ENCODE data around the gene PAQR5. TPM values are rescaled to one million over a fixed set of nuclear protein-coding genes. Genes with fewer than 3 reads are reported as not detected.

Gene PAQR5
- total RNA-seq, 4 donors from 2014 or later: 4.2 to 16.4 (median 6.8) TPM

DNA sequence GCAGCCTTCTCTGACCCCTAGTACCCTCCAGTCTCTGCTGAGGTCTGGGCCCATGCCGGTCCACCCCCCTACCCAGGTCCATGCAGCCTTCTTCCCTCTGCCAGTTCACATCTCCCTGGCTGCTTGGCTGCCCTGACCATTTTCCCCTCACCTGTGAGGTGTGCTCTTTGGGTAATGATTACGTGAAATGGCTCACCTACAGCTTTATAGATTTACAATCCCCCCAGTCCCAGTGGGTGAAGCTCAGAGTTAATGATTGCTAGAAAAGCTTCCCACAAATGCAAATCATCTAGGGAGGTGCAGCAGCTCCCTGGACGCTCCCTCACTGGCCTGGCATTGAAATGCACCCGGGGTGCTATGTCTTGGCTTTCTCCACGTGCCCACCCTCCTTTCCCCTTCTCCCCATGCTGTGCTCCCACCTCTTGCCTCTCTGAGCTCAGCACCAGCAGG, 18.7 kb downstream of the PAQR5 start:
- no peak overlapping the region for H3K4me3 ChIP-seq (ENCODE audit: low read depth, poor library complexity, severe bottlenecking)
- TF ChIP-seq, protein P1, sequence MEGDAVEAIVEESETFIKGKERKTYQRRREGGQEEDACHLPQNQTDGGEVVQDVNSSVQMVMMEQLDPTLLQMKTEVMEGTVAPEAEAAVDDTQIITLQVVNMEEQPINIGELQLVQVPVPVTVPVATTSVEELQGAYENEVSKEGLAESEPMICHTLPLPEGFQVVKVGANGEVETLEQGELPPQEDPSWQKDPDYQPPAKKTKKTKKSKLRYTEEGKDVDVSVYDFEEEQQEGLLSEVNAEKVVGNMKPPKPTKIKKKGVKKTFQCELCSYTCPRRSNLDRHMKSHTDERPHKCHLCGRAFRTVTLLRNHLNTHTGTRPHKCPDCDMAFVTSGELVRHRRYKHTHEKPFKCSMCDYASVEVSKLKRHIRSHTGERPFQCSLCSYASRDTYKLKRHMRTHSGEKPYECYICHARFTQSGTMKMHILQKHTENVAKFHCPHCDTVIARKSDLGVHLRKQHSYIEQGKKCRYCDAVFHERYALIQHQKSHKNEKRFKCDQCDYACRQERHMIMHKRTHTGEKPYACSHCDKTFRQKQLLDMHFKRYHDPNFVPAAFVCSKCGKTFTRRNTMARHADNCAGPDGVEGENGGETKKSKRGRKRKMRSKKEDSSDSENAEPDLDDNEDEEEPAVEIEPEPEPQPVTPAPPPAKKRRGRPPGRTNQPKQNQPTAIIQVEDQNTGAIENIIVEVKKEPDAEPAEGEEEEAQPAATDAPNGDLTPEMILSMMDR (IDR thresholded peaks at IDR 0.05): no peak
- TF ChIP-seq POLR2A (IDR thresholded peaks at IDR 0.05): no peak
- intact Hi-C loops (cut with DNase I; ENCODE audit: low total_unique reads): no loop called here
- WGBS, 2 donors: 67 to 79% methylated on average over 5 of the region's 5 CpGs
- DNase-seq (ENCODE audit: low spot score in 2 of 2): no peak

DNA sequence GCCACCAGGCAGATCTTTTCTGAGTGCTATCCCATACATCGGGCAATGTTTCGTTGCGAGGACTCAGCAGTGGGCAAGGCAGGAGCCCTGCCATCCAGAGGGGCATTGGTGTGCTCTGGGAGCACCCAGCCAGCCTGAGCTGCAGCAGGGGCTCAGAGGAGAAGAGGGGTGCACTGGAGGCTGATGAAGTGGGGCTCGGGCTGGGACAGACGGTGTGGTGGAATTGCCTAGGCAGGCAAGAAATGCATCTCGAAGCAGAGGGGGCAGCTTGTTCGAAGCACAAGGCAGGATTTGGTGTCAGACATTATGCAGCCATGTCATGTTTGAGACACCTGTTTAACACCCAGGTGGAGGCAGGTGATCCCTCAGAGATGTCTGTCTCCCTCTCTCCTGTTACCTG, 19.3 kb downstream of the PAQR5 start:
- H3K4me3 ChIP-seq (ENCODE audit: low read depth, poor library complexity, severe bottlenecking): no peak overlapping the region
- DNase-seq (ENCODE audit: low spot score in 2 of 2): no peak
- TF ChIP-seq, protein P1 (IDR thresholded peaks at IDR 0.05): no peak
- no peak for TF ChIP-seq POLR2A (IDR thresholded peaks at IDR 0.05)
- intact Hi-C loops (cut with DNase I; ENCODE audit: low total_unique reads): no loop called here
- 85 to 87% methylated on average over 7 of the region's 7 CpGs for WGBS, 2 donors

DNA sequence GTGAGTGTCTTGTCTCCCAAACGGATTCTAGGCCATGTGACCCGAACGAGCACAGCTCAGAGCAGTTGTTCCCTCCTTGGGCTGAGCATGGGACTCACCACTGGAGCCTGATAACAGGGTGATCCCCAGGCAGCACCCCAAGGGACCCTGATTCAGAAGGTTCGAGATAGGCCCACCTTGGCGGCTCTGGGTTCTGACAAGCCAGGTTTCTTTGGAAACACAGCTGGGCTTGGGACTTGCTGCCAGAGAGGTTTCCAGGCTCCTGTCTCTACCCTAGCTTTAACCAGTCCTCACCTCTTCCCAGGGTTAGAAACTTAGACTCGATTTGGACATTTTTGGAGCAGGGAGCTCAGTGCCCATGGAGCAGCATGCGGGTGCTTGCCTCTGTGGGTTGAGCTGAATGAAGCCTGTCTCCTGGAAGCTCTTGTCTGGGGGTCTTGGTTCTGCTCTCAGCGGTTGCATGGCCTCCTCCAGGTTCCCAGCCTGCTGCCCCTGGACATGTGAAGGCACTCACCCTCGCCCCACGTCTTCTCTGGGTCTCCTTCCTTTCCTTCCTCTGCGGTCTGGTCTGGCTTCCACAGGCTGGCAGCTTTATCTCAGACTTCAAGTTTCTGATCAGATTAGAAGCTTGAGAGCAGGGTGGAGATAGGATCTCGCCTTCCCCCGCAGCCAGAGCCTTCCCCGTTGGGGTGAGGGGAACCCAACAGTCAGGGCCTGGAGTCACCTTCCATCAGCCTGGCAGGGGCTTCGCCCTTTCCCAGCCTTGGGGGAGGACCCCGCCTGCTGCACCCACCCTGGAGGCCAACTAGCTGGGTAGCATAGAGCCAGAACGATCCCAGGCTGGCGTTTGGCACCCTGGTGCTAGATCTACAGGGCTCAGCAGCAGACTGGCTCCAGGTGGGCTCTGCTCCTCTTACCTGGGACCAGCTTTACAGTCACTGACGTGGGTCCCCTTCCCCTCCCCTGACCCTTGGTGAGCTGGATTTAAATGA, 21.0 kb downstream of the PAQR5 start:
- 62 to 75% methylated on average over 19 of the region's 19 CpGs for WGBS, 2 donors

DNA sequence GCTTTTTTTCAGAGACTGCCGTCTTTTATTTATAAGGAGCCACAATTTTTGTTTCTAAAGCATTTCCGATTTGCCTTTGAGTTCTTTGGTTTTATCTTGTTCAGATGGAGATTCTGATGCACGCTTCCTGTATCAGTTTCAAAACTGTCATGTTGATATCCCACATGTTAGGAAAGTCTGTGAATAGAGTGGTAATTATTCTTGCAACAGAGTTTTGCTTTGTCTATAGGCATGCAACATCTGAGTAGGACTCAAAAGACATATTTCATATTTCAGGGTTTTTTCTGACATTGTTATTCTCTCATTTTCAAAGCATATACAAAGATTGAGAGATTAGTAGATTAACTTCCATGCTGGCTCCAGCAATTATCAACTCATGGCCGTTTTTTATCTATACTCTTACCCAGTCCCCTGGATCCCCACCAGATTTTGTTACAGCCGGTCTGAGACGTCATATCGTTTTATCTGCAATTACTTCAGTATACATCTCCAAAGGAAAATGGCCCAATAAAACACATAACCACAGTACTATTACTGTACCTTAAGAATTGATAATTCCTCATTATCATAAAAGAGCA, 22.4 kb downstream of the PAQR5 start:
- H3K4me3 ChIP-seq (ENCODE audit: low read depth, poor library complexity, severe bottlenecking): no peak overlapping the region
- TF ChIP-seq, protein P1 (IDR thresholded peaks at IDR 0.05): no peak
- WGBS, 2 donors: 59 to 63% methylated on average over 7 of the region's 7 CpGs
- DNase-seq (ENCODE audit: low spot score in 2 of 2): peak in 1 of 2 donors; percentile 6
- intact Hi-C loops (cut with DNase I; ENCODE audit: low total_unique reads): no loop called here

More for the DNA sequence above, 21.0 kb downstream of the PAQR5 start:
- DNase-seq (ENCODE audit: low spot score in 2 of 2): peak in 1 of 2 donors; percentile 79
- H3K4me3 ChIP-seq (ENCODE audit: low read depth, poor library complexity, severe bottlenecking): no peak overlapping the region
- intact Hi-C loops (cut with DNase I; ENCODE audit: low total_unique reads): no loop called here
- TF ChIP-seq POLR2A (IDR thresholded peaks at IDR 0.05): no peak
- TF ChIP-seq, protein P1 (IDR thresholded peaks at IDR 0.05): no peak

DNA sequence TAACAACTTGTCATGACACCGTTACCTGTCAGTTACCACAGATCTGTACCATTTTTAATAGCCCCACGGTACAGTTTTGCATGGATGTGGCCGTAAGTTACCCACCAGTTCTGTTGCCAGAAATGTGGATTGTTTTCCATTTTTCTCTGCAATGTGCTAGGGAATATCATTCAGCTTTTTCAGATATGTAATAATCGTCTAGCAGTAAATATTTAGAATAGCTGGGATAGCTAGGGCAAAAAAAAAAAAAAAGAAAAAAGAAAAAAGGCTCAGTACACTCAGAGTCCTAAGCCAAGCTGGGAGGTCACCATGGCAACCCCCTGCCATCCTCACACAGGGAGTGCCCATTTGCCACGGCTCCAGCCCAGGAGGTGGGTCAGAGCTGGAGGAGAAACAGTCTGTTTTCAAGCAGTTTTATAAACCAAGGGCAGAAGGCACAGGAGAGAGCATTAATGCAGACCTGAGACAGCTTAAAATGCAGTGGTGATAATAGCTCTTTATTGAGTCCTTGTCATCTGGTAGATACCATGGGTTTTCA, 25.2 kb downstream of the PAQR5 start:
- WGBS, 2 donors: 57 to 58% methylated on average over 5 of the region's 5 CpGs
- H3K4me3 ChIP-seq (ENCODE audit: low read depth, poor library complexity, severe bottlenecking): no peak overlapping the region
- DNase-seq (ENCODE audit: low spot score in 2 of 2): peak in 1 of 2 donors; percentile 50
- TF ChIP-seq POLR2A (IDR thresholded peaks at IDR 0.05): no peak
- TF ChIP-seq, protein P1 (IDR thresholded peaks at IDR 0.05): no peak
- intact Hi-C loops (cut with DNase I; ENCODE audit: low total_unique reads): no loop called here

Data from lower leg skin (tissue), 4 donors.